GM12875 (cell line): ENCODE measurements around the gene CABP4.

ENCODE experiments used
- H3K4me3 ChIP-seq: one replicate; pipeline ENCODE4 v1.5.1; 2011; ENCODE audit warnings: low read depth, low read length, control low read depth
- CTCF ChIP-seq: IDR thresholded peaks from 2 replicates; pipeline ENCODE4 v1.5.1; 2011; ENCODE audit warnings: low read depth, mild to moderate bottlenecking, control low read depth, inconsistent platforms, low read length, moderate library complexity, borderline replicate concordance; ENCODE audit not compliant: insufficient read depth

CABP4 gene

GRCh38 chr11:67413266-67413849, 41.8 kb upstream of the CABP4 start:
- no peak for TF ChIP-seq CTCF
- H3K4me3 ChIP-seq, result no peak overlapping the region

- no peak for TF ChIP-seq CTCF
- H3K4me3 ChIP-seq, result no peak within 1 kb of the TSS
These were observed 39.5 kb upstream of the CABP4 start, which contains the start of gene CARNS1 for GRCh38 chr11:67415501-67416304. Gene CARNS1 (plus strand): TSS chr11:67415678. CDS start chr11:67416200, 522 bp downstream.

GRCh38 chr11:67416416-67417335, 38.5 kb upstream of the CABP4 start:
- H3K4me3 ChIP-seq, result no peak overlapping the region
- TF ChIP-seq CTCF, result no peak

GRCh38 chr11:67417425-67417824, 37.7 kb upstream of the CABP4 start:
- TF ChIP-seq CTCF, result no peak

GRCh38 chr11:67418476-67419281, 36.5 kb upstream of the CABP4 start:
- TF ChIP-seq CTCF, result no peak
- no peak overlapping the region for H3K4me3 ChIP-seq

More at GRCh38 chr11:67417425-67417824, 37.7 kb upstream of the CABP4 start:
- H3K4me3 ChIP-seq, result no peak overlapping the region

GRCh38 chr11:67419325-67420049, 35.7 kb upstream of the CABP4 start:
- H3K4me3 ChIP-seq, result no peak overlapping the region

More at GRCh38 chr11:67419325-67420049, 35.7 kb upstream of the CABP4 start:
- TF ChIP-seq CTCF, result no peak
